UCSD-AML1 (cell line): ENCODE measurements around the gene UNC93B1.
A peak's percentile ranks its signal among the peaks of the same experiment; 100 is the strongest.

Source experiments
- DNase-seq: peaks from one replicate; lab custom pipeline; 2025; ENCODE audit not compliant: unreplicated experiment; lab: John Stamatoyannopoulos, UW

Gene UNC93B1, protein sequence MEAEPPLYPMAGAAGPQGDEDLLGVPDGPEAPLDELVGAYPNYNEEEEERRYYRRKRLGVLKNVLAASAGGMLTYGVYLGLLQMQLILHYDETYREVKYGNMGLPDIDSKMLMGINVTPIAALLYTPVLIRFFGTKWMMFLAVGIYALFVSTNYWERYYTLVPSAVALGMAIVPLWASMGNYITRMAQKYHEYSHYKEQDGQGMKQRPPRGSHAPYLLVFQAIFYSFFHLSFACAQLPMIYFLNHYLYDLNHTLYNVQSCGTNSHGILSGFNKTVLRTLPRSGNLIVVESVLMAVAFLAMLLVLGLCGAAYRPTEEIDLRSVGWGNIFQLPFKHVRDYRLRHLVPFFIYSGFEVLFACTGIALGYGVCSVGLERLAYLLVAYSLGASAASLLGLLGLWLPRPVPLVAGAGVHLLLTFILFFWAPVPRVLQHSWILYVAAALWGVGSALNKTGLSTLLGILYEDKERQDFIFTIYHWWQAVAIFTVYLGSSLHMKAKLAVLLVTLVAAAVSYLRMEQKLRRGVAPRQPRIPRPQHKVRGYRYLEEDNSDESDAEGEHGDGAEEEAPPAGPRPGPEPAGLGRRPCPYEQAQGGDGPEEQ

GRCh38 chr11:68003846-68004550 is at the start of gene UNC93B1:
UNC93B1 (minus strand) TSS chr11:68004097; CDS start chr11:68004043, 54 bp downstream.
- DNase-seq: peak; percentile 93

GRCh38 chr11:68053117-68053516 is 49.2 kb upstream of the UNC93B1 start:
- DNase-seq: no peak

DNA sequence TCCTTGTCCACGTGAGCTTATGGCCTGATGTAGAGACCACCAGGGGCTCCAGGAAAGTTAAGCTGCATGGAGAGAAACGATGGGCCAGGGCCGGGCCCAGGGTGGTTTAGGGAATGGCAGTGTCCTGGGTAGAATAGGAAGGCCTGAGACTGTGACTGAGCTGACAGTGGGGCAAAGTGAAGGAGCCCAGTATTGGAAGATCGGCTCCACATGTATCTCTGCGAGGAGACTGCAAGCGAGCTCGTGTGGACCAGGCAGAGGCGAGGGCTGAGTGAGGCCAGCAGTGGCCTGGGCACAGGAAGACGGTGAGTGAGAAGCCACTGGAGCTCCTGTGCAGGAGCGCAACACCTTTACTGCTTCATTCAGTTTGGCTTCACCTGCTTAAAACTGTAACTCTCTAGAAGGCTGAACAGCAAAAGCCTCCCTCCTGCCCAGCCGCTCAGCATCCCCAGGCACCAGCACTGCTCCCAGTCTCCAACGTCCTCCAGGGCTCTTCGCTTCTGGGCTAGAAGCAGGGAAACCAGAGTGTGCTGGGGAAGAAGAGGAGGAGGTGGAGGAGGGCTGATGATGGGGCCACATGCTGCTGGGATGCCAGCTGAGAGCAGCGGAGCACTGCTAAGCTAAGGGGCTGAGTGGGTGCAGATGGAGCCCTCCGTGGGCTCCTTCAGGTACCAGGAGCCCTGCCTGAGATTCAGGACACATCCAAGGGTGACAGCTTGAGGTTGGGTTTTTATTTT is 48.4 kb upstream of the UNC93B1 start:
- DNase-seq: no peak

- no peak for DNase-seq
Measured at GRCh38 chr11:68051191-68052136, 47.6 kb upstream of the UNC93B1 start.

- DNase-seq: no peak
Measured at GRCh38 chr11:68050371-68050841, 46.5 kb upstream of the UNC93B1 start.

DNA sequence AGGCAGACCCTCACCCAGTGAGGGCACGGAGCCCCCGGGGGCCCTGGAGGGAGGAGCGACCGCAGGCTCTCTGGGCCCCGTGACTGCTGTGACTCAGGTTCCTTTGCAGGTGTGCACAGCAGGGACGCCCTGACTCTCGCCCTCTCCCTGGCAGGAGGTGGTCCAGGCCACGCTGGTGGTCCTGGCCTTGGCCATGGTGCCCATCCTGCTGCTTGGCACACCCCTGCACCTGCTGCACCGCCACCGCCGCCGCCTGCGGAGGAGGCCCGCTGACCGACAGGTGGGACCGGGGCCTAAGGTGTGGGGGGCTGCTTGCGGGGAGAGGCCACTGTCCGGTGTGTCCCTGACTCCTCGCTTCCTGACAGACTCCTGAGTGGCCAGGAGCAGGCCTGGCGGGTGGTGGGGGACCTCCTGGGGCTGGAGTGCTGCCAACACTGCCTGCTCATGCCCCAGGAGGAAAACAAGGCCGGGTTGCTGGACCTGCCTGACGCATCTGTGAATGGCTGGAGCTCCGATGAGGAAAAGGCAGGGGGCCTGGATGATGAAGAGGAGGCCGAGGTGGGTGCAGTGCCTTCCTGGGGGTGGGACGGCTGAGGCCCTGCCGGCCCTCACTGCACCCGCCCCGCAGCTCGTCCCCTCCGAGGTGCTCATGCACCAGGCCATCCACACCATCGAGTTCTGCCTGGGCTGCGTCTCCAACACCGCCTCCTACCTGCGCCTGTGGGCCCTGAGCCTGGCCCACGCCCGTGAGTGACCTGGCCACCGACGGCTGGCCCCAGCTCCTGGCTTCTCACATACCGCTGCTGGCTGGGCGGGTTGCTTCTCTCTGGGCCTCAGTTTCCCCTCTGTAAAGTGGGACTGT is 45.8 kb upstream of the UNC93B1 start:
- DNase-seq: no peak

GRCh38 chr11:68048681-68049508 is 45.0 kb upstream of the UNC93B1 start:
- no peak for DNase-seq

DNA sequence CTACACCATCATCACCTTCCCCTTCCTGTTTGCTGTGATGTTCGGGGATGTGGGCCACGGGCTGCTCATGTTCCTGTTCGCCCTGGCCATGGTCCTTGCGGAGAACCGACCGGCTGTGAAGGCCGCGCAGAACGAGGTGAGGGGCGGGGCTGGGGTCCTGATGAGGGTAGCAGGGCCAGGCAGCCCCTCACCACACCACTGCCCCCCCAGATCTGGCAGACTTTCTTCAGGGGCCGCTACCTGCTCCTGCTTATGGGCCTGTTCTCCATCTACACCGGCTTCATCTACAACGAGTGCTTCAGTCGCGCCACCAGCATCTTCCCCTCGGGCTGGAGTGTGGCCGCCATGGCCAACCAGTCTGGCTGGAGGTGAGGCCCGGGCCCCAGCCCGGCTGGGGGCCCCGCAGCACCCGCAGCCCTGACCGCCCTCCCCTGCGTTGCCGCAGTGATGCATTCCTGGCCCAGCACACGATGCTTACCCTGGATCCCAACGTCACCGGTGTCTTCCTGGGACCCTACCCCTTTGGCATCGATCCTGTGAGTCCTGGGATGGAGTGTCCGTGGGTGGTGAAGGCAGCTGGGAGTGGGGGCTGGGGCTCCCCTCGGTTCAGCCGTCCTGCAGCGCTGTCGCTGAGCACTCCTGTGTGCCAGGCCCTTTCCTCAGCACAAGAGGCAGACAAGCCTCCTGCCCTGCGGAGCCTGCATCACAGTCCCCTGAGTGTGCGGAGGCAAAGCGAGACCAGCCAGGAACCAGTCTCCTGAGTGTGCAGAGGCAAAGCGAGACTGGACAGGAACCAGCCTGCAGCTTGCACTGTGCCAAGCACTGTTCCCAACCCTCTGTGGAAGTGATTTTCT is 43.8 kb upstream of the UNC93B1 start:
- DNase-seq: no peak

DNA sequence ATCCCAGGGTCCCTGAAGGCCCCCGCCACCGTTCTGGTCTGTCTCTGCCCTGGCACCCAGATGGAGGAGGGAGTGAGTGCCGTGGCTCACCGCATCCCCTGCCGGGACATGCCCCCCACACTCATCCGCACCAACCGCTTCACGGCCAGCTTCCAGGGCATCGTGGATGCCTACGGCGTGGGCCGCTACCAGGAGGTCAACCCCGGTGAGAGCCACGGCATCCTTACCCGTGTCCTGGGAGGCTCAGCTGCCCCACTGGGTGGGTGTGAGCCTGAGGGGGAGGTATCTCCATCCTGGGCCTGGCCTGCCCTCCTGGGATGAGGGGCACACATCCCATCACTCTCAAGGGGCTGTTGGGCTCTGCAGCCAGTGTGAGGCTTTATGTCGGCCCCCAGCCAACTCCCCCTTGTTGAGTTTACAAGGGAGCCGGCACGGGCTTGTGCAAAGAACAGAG is 41.0 kb upstream of the UNC93B1 start:
- DNase-seq: no peak

DNA sequence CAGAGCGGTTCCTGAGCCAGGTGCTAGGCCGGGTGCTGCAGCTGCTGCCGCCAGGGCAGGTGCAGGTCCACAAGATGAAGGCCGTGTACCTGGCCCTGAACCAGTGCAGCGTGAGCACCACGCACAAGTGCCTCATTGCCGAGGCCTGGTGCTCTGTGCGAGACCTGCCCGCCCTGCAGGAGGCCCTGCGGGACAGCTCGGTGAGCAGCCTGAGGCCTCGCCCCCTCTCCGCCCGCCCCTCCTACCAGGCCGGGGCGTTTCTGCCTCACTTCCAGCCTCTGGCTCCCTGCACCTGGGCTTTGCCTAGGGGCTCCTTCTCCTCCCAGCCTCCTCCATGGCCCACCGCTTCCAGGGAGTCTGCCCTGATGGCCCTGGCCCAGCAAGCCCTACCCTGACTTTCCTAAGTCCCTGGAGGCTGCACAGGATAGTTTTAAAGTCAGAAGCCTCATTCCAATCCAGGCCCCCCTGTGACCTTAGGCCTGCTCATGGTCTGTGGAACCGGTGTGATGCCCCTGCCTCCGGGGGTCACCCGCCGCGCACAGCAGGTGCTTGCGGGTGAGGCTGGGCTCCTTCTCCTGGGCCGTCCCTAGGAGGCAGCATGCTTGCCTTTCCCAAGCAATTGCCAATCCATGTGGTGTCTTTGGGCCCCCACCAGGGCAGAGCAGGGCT is 40.4 kb upstream of the UNC93B1 start:
- no peak for DNase-seq

DNA sequence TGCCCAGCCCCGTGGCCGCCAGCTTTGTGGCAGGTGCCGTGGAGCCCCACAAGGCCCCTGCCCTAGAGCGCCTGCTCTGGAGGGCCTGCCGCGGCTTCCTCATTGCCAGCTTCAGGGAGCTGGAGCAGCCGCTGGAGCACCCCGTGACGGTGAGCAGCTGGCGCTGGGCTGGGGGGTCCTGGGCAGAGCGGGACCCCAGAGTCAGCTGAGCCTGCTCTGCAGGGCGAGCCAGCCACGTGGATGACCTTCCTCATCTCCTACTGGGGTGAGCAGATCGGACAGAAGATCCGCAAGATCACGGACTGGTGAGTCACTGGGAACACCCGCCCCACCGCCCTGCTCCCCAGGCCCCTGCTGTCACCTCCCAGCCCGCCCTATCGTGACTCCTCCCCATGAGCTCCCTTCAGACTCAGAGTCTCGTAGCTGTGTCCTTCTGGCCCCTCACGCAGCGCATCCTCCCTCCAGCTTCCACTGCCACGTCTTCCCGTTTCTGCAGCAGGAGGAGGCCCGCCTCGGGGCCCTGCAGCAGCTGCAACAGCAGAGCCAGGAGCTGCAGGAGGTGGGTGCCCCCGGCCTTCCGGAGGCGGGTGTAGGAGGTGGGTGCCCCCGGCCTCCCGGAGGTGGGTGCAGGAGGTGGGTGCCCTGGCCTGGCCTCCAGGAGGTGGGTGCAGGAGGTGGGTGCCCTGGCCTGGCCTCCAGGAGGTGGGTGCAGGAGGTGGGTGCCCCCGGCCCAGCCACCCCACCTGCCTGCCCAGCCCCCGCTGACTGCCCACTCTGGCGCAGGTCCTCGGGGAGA is 39.6 kb upstream of the UNC93B1 start:
- DNase-seq: no peak

GRCh38 chr11:68043029-68043348 is 39.1 kb upstream of the UNC93B1 start:
- no peak for DNase-seq

- no peak for DNase-seq
Measured at GRCh38 chr11:68042219-68043028, 38.5 kb upstream of the UNC93B1 start.

DNA sequence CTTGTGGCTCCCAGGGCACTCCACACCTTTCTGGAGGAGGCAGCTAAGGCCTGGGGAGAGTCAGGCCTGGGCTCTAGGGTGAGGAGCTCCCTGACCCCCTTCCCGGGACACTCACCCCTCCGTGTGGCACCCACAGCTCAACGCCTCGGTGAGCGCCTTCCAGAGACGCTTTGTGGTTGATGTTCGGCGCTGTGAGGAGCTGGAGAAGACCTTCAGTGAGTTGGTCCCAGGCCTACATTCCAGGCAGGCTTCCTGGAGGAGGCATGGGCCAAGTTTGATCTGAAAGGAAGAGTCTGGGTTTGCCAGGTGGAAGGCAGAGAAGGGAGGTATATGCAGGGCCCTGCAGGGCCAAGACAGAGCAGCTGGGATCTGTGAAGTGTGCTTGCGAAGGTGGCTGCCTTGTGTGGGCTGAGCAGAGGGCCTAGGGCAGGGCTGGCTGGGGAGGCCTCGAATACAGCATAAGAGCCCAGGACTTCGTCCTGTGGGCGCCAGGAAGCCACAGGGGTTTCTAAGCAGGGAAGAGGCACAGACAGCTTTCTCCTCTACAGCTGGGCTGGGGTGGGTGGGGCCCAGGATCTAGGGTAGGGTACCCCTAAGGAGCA is 37.8 kb upstream of the UNC93B1 start:
- no peak for DNase-seq
